Measurements from ENCODE around the gene PLPPR2. TPM values are rescaled to one million over a fixed set of nuclear protein-coding genes. Genes with fewer than 3 reads are reported as not detected.

PLPPR2 gene
- total and polyA plus RNA-seq, 2 of the 4 experiments (the other 2 are of a cell fraction): 3.9 to 45.2 TPM

DNA sequence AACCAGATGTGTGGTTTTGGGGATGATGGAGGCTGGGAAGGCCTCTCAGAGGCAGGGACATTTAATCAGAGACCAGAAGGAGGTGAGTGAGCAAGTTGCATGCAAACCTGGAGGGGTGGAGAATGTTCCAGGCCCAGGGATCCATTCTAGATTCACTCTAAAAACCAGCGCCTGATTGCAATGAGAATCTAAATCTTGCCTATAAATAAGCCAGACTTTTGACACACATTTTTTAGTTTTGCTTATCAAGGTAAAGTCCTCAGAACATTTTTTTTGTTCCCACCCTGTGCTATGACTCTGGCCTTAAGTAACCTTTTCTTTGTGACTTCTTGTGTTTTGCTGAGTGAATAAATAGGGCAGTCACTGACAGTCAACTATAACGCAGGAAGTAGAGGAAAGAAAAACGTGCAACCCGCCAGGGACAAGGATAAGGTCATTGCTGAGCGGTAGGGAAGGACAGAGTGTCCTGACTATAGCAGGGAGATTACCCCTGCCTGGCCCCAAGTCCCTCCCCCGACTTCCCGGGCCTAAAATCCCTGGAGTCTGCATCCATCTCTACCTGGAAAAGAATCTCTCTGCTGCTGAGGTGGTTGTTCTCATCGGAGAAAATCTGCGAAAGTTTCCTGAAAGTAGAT, 49.5 kb downstream of the PLPPR2 start:
- WGBS, 2 experiments (ENCODE audit: extremely low coverage in 2 of 2, insufficient read length in 1 of 2): 20% methylated on average over 1 of the region's 9 CpGs; no CpG with 5 or more reads in 1 of the 2 experiments
- Histone ChIP-seq H3K56ac (ENCODE audit: extremely low read depth, insufficient read depth, low read length) (no peak overlapping the region), H3K18ac (ENCODE audit: low read depth, low read length) (no peak overlapping the region), H4K91ac (ENCODE audit: insufficient read depth, low read depth, low read length) (no peak overlapping the region), H3K79me1 (ENCODE audit: low read depth in 1 of 2, low read length in 2 of 2) (no peaks in the 10 kb centered on the region), H4K8ac (ENCODE audit: low read depth in 2 of 2, low read length in 2 of 2) (no peak overlapping the region), H3K9ac (ENCODE audit: low read depth, low read length) (no peak overlapping the region), H4K5ac (ENCODE audit: low read depth, low read length) (no peak overlapping the region), H2BK15ac (ENCODE audit: low read depth, low read length) (no peak overlapping the region), H2AFZ (replicated peaks; ENCODE audit: low read length, poor library complexity) (peak overlapping the region; percentile 63), H3K27me3 (ENCODE audit: control insufficient read depth, insufficient read depth, low read length) (peaks cover 2% of the 10 kb centered on the region), H3K23ac (ENCODE audit: low read depth, low read length) (no peak overlapping the region), H3K36me3 (ENCODE audit: control insufficient read depth, insufficient read depth, low read length) (no peaks in the 10 kb centered on the region), H3K9me1 (ENCODE audit: insufficient read depth, low read length) (no peaks in the 10 kb centered on the region), H3K14ac (replicated peaks; ENCODE audit: low read depth, low read length) (no peak overlapping the region), H3K4me2 (ENCODE audit: low read depth, low read length) (no peak overlapping the region), H2BK120ac (ENCODE audit: low read depth, low read length) (no peak overlapping the region), H3K9me3 (ENCODE audit: control insufficient read depth, insufficient read depth, low read length) (no peaks in the 10 kb centered on the region), H2BK5ac (ENCODE audit: low read depth, low read length, poor library complexity, severe bottlenecking) (no peak overlapping the region), H4K20me1 (ENCODE audit: insufficient read depth, low read length) (no peaks in the 10 kb centered on the region; the same call in 1 of the 2 replicates), H3K4me1 (ENCODE audit: control insufficient read depth, insufficient read depth, low read length) (no peaks in the 10 kb centered on the region), H3K4ac (ENCODE audit: low read depth, low read length) (no peak overlapping the region), H2BK20ac (ENCODE audit: low read depth, low read length) (no peak overlapping the region), H3K4me3 (ENCODE audit: insufficient read depth, low read depth, low read length) (no peak overlapping the region), H2AK5ac (ENCODE audit: low read depth, low read length) (no peak overlapping the region), H3K27ac (ENCODE audit: insufficient read depth, low read length) (no peak overlapping the region), H2AK9ac (replicated peaks; ENCODE audit: low read depth, low read length, poor library complexity) (no peak overlapping the region)
- dilution Hi-C loops (cut with HindIII; ENCODE audit: low sequenced_read_pairs, unreplicated experiment) (no loop called here), in situ Hi-C loops (cut with MboI; ENCODE audit: low sequenced_read_pairs) (no loop called here), intact Hi-C loops (cut with micrococcal nuclease) (no loop called here)
- BruUV-seq (replicated peaks): no TSS peak
- ATAC-seq (ENCODE audit: low read depth) (no peak), DNase-seq (no peak)
- POLR2A ChIA-PET (ENCODE audit: unreplicated experiment): no interaction called here
- CTCF ChIA-PET: interaction anchor here (1.1 kb wide), 1 partner anchor 24 kb away, joined by 3 read pairs; no protein-coding TSS in a partner anchor
- TF ChIP-seq CHD1 (IDR thresholded peaks at IDR 0.05; ENCODE audit: low read depth, low read length) (no peak), POLR2A (IDR thresholded peaks at IDR 0.05; ENCODE audit: low read depth, low read length) (no peak), RCOR1 (IDR thresholded peaks at IDR 0.05; ENCODE audit: insufficient replicate concordance, low read length) (no peak), RAD21 (IDR thresholded peaks at IDR 0.05; ENCODE audit: low read length) (no peak), MAZ (IDR thresholded peaks at IDR 0.05; ENCODE audit: borderline replicate concordance, low read depth, low read length) (no peak), FOS (IDR thresholded peaks at IDR 0.05; ENCODE audit: low read depth, low read length) (no peak), MAFK (IDR thresholded peaks at IDR 0.05; ENCODE audit: low read depth, low read length) (no peak), RFX5 (IDR thresholded peaks at IDR 0.05; ENCODE audit: low read depth, low read length) (no peak), CEBPB (IDR thresholded peaks at IDR 0.05; ENCODE audit: low read depth, low read length) (no peak), SMC3 (IDR thresholded peaks at IDR 0.05; ENCODE audit: low read depth, low read length) (no peak)
- TF ChIP-seq, protein P1, sequence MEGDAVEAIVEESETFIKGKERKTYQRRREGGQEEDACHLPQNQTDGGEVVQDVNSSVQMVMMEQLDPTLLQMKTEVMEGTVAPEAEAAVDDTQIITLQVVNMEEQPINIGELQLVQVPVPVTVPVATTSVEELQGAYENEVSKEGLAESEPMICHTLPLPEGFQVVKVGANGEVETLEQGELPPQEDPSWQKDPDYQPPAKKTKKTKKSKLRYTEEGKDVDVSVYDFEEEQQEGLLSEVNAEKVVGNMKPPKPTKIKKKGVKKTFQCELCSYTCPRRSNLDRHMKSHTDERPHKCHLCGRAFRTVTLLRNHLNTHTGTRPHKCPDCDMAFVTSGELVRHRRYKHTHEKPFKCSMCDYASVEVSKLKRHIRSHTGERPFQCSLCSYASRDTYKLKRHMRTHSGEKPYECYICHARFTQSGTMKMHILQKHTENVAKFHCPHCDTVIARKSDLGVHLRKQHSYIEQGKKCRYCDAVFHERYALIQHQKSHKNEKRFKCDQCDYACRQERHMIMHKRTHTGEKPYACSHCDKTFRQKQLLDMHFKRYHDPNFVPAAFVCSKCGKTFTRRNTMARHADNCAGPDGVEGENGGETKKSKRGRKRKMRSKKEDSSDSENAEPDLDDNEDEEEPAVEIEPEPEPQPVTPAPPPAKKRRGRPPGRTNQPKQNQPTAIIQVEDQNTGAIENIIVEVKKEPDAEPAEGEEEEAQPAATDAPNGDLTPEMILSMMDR (conservative IDR thresholded peaks at IDR 0.05; ENCODE audit: low read depth, low read length): no peak
